DMS79 treated with DMSO at 0.1 percent for 48 hours (cell line): ENCODE data around the gene TRAM2.

Experiments
- DNase-seq: peaks from one replicate; lab custom pipeline; 2025; lab: John Stamatoyannopoulos, UW

TRAM2 gene

GRCh38 chr6:52566853-52567279 is 10.0 kb downstream of the TRAM2 start:
- no peak for DNase-seq

- DNase-seq = no peak
Measured at GRCh38 chr6:52566201-52566600, 10.7 kb downstream of the TRAM2 start.

GRCh38 chr6:52564856-52565255 is 12.0 kb downstream of the TRAM2 start:
- DNase-seq = no peak

- DNase-seq = no peak
Measured at GRCh38 chr6:52562911-52563310, 13.9 kb downstream of the TRAM2 start.

- no peak for DNase-seq
Measured at GRCh38 chr6:52560462-52560861, 16.4 kb downstream of the TRAM2 start.

GRCh38 chr6:52558266-52559000 is 18.4 kb downstream of the TRAM2 start:
- DNase-seq = no peak

GRCh38 chr6:52557389-52558265 is 19.2 kb downstream of the TRAM2 start:
- no peak for DNase-seq

- DNase-seq = no peak
Measured at GRCh38 chr6:52555518-52556233, 21.2 kb downstream of the TRAM2 start.

GRCh38 chr6:52554684-52555280 is 22.1 kb downstream of the TRAM2 start:
- DNase-seq = no peak

GRCh38 chr6:52553719-52554118 is 23.1 kb downstream of the TRAM2 start:
- no peak for DNase-seq

GRCh38 chr6:52553158-52553557 is 23.7 kb downstream of the TRAM2 start:
- no peak for DNase-seq

- peak; percentile 78 for DNase-seq
Measured at GRCh38 chr6:52552278-52552643, 24.6 kb downstream of the TRAM2 start.

GRCh38 chr6:52551483-52552277 is 25.2 kb downstream of the TRAM2 start:
- peak; percentile 99 for DNase-seq

GRCh38 chr6:52550870-52551269 is 26.0 kb downstream of the TRAM2 start:
- DNase-seq = peak; percentile 69

GRCh38 chr6:52550014-52550575 is 26.8 kb downstream of the TRAM2 start:
- no peak for DNase-seq

GRCh38 chr6:52549428-52549827 is 27.4 kb downstream of the TRAM2 start:
- DNase-seq = peak; percentile 95

GRCh38 chr6:52548999-52549398 is 27.9 kb downstream of the TRAM2 start:
- DNase-seq = no peak

GRCh38 chr6:52548353-52548713 is 28.5 kb downstream of the TRAM2 start:
- DNase-seq = peak; percentile 12

GRCh38 chr6:52547647-52548352 is 29.1 kb downstream of the TRAM2 start:
- no peak for DNase-seq

- DNase-seq = peak; percentile 27
Measured at GRCh38 chr6:52546678-52547077, 30.2 kb downstream of the TRAM2 start.
